VCaP (cell line): Measurements from ENCODE around the gene ACLY.

Experiments
- H3K27ac ChIP-seq: fragments of 450-650 bp; 2 replicates; pipeline ENCODE4 v1.5.1; 2017
- TF ChIP-seq, protein P1 (sequence below): fragments of 450-650 bp; conservative IDR thresholded peaks from 2 replicates; pipeline ENCODE4 v1.5.1; 2017; ENCODE audit warnings: mild to moderate bottlenecking, moderate library complexity

ACLY gene

DNA sequence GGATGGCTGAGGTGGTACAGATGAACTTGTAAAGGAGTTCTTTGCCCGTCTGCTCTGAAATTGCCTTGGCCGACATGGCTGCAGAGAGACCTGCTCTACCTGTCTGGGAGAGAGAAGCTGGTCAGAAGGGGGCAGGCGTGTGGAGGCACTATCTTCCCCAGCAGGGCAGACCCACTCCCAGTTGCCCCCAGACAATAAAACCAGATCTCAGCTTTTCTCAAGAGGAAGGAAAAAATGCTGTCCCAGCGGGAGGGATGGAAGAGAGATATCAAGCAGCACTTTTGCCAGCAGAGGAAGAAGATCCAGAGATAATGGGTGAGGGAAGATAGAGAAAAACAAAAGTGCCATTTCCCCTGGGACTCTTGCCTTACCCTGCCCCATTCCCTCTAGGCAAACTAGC is 5.0 kb downstream of the ACLY start:
- H3K27ac ChIP-seq: no peak overlapping the region

DNA sequence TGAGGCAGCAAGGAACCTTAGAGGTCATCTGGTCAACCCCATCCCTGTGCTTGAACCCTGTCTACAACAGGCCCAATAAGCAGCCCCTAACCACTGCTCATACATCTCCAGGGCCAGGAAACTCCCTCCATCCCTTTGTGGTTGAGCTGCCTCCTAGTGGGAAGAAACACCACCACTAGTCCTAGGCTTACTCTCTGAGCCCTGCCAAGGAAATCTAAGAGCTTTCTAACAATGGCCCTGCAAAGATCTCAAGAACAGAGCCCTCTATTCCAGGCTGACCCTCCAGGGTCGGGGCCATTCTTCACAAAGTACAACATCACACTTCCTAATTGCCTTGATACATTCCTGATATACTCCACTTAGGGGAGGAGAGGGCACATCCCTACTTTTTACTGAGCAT is 5.8 kb downstream of the ACLY start:
- no peak overlapping the region for H3K27ac ChIP-seq

More for the DNA sequence above, 5.0 kb downstream of the ACLY start:
- TF ChIP-seq, protein P1, sequence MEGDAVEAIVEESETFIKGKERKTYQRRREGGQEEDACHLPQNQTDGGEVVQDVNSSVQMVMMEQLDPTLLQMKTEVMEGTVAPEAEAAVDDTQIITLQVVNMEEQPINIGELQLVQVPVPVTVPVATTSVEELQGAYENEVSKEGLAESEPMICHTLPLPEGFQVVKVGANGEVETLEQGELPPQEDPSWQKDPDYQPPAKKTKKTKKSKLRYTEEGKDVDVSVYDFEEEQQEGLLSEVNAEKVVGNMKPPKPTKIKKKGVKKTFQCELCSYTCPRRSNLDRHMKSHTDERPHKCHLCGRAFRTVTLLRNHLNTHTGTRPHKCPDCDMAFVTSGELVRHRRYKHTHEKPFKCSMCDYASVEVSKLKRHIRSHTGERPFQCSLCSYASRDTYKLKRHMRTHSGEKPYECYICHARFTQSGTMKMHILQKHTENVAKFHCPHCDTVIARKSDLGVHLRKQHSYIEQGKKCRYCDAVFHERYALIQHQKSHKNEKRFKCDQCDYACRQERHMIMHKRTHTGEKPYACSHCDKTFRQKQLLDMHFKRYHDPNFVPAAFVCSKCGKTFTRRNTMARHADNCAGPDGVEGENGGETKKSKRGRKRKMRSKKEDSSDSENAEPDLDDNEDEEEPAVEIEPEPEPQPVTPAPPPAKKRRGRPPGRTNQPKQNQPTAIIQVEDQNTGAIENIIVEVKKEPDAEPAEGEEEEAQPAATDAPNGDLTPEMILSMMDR: no peak

DNA sequence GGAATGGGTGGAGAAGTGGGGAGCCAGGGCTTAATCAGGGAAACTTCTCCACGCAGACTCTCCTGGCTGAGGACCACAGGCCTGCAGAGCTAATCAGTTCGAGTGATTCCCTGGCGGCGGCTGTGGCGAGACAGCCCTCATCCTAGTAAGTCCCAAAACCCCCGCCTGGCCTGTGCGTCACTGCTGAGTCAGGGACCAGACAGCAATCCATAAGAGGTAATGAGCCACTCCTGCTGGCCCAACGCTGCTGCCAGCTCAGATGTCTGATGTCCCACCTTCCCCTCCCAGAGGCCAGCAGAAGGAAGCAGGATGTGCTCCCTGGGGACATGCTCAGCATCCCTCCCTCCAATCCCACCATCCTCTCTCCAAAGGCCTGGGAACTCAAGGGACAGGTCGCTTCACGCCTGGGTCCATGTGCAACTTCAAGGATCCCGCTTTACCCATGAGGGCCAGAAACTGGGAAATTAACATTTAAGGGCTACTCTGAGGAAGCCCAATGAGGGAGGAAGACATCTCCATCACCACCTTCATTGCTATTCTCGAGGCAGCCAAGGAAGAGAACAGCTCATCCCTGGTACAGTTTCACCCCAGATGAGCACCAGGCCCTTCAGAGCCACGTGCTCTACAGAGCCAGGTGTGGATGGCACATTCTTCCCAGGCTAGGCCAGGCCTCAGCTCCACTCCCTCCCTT is 7.9 kb downstream of the ACLY start:
- TF ChIP-seq, protein P1: no peak
- H3K27ac ChIP-seq: no peak overlapping the region

More for the DNA sequence above, 5.8 kb downstream of the ACLY start:
- TF ChIP-seq, protein P1: no peak

DNA sequence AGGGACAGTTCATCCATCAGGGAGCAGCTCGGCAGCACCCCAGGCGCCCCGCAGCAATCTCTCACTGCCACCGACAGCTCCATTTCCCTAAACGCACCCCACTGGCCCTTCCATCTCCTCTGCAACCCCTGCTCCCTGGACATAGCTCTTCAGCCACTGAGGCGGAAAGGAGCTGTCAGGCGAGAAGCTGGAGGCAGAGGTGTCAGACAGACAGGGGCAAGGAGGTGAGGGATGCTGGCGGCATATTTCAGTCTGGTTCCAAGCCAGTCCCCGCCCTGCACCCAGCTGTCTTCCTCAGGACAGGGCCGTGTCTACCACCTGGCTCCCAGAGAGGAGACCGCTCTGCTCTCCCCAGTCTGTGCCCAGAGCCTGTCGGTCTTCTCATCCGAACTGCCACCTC is 9.7 kb downstream of the ACLY start:
- H3K27ac ChIP-seq: no peak overlapping the region
- TF ChIP-seq, protein P1: no peak

DNA sequence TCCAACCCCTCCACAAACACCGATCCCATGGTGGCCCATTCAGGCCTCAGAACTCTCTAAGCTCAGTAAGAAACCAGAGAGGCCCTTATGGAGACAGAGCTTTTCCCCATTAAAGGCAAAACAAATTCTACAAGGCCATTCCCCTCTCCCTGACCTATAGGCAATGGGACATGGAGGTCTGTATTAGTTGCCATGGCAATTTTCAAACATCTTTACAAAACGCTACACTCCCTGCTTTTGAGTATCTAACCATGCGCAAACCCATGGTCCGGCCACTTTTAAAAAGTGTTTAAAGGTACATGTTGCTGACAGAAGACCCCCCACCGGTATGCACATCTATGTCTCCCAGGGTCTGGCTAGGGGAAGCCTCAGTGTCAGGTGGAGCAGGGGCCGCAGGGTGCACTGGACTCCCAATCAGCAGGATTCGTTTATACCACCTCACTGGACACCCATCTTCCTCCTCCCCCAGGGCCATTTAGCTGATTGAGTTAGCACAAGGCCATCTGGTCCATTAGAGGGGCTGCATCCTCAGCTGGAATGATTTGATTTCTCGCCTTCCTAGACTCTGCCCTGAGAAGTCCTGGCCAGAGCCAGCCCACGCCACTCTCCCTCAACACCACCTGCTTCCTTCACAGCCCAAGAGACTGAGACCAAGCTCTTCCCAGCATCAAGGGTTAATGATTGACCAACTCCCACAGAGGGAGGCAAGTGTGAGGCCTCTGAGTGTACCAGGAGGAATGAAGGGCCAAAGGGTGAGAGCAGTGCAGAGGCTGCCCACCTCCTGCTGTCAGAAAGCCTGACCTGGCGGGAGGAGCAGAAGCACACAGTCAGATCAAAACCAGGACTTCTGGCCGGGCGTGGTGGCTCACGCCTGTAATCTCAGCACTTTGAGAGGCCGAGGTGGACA is 10.9 kb downstream of the ACLY start:
- TF ChIP-seq, protein P1: no peak

DNA sequence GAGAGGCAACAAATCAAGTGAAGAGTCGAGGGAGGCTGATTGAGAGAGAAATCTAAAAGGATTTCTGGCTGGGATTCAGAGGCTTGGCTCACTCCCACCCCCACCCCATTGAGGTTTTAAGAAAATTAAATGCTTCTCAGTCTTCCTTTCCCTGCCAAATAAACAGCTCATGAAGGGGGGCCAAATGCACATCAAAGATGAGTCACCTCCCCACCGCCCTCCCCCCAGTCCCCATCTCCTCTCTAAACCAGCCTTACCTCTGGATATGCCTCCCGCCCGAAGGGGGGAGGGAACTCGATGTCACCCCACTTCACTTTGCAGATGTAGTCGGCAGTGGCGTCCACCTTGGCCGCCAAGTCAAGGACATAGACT is 11.6 kb downstream of the ACLY start:
- H3K27ac ChIP-seq: no peak overlapping the region
- TF ChIP-seq, protein P1: no peak

More for the DNA sequence above, 10.9 kb downstream of the ACLY start:
- no peak overlapping the region for H3K27ac ChIP-seq

DNA sequence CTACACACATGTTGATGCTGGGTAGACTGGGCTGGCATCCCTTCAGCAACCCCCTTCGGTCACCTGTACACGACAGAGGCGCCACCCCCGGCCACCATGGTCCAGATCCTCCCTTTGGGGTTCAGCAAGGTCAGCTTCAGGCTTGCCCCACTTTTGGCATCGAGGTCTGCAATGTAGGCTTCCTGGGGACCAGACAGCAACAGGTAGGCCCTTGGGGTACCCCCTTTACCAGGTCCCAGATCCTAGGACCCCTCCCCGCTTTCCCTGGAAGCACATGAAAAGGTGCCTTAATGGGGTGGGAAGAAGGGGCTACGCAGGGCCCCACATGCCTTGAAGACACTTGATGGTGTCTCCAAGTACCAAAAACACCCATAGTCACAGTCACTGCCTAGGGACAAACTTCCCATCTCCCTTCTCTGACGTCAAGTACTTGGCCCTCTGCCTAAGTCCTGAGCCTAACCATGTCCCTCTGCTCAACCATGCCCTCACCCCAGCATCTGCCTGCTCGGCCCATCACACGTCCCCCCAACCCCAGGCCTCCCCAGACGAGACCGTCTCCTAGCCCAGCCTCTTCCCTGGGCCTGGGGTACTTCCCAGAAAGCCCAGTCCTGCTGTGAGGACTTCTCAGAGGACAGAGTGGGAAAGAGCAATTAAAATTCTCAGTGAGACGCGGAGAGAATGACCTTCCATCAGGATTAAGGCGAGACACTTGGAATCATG is 12.1 kb downstream of the ACLY start:
- H3K27ac ChIP-seq: no peak overlapping the region
- TF ChIP-seq, protein P1: no peak
